ENCODE measurements around the gene RHOT1.
"Not testable (repeated sequence)": the region's sequence is repeated elsewhere in the genome, so short reads cannot be mapped to it uniquely, and the experiment has no call there.

RHOT1 gene

GRCh38 chr17:32227910-32228309 is 85.6 kb downstream of the RHOT1 start:
- DNase-seq (ENCODE audit: low spot score) = no peak

- DNase-seq (ENCODE audit: low spot score) = no peak
Measured at GRCh38 chr17:32235588-32235987, 93.3 kb downstream of the RHOT1 start.

- no peak for DNase-seq (ENCODE audit: low spot score)
Measured at GRCh38 chr17:32239456-32239855, 97.2 kb downstream of the RHOT1 start.

GRCh38 chr17:32240750-32241149 is 98.4 kb downstream of the RHOT1 start:
- no peak for DNase-seq (ENCODE audit: low spot score)

GRCh38 chr17:32241640-32242039 is 99.3 kb downstream of the RHOT1 start:
- no peak for DNase-seq (ENCODE audit: low spot score)

- no peak for DNase-seq (ENCODE audit: low spot score)
Measured at GRCh38 chr17:32249475-32249874, 107.2 kb downstream of the RHOT1 start.

GRCh38 chr17:32253117-32253611 is 110.9 kb downstream of the RHOT1 start:
- peak; percentile 92 for DNase-seq (ENCODE audit: low spot score)

GRCh38 chr17:32256012-32256700 is 113.9 kb downstream of the RHOT1 start:
- no peak for DNase-seq (ENCODE audit: low spot score)

- DNase-seq (ENCODE audit: low spot score) = no peak
Measured at GRCh38 chr17:32256701-32257019, 114.4 kb downstream of the RHOT1 start.

GRCh38 chr17:32258383-32259140 is 116.3 kb downstream of the RHOT1 start:
- DNase-seq (ENCODE audit: low spot score) = peak; percentile 52

GRCh38 chr17:32259586-32259985 is 117.3 kb downstream of the RHOT1 start:
- DNase-seq (ENCODE audit: low spot score) = peak; percentile 57

GRCh38 chr17:32261417-32261736 is 119.1 kb downstream of the RHOT1 start:
- DNase-seq (ENCODE audit: low spot score) = no peak

- no peak for DNase-seq (ENCODE audit: low spot score)
Measured at GRCh38 chr17:32261936-32262510, 119.7 kb downstream of the RHOT1 start.

GRCh38 chr17:32263515-32263914 is 121.2 kb downstream of the RHOT1 start:
- DNase-seq (ENCODE audit: low spot score) = not testable (repeated sequence)

GRCh38 chr17:32264140-32264799 is 122.0 kb downstream of the RHOT1 start:
- DNase-seq (ENCODE audit: low spot score) = no peak

- no peak for DNase-seq (ENCODE audit: low spot score)
Measured at GRCh38 chr17:32264823-32265191, 122.5 kb downstream of the RHOT1 start.

GRCh38 chr17:32265192-32265923 is 123.1 kb downstream of the RHOT1 start, which contains the start of gene RHBDL3:
Gene RHBDL3, plus strand, starts transcription at chr17:32265832. Its CDS starts 358 bp downstream, at chr17:32266190.
- no peak for DNase-seq (ENCODE audit: low spot score)

GRCh38 chr17:32266051-32266388 is 123.7 kb downstream of the RHOT1 start:
- no peak for DNase-seq (ENCODE audit: low spot score)

GRCh38 chr17:32266389-32267301 is 124.3 kb downstream of the RHOT1 start:
- no peak for DNase-seq (ENCODE audit: low spot score)

- DNase-seq (ENCODE audit: low spot score) = no peak
Measured at GRCh38 chr17:32267690-32268205, 125.4 kb downstream of the RHOT1 start.

Measured in Ammon's horn (tissue), 1 donor.